DOHH2 (cell line): ENCODE results near the gene EBP.

ENCODE experiments used
- CTCF ChIP-seq: fragments of 200-600 bp; sonication (generic); IDR thresholded peaks from one replicate; pipeline ENCODE4 v1.5.1; 2014; ENCODE audit warnings: antibody characterized with exemption, mild to moderate bottlenecking, low read depth, low read length; ENCODE audit not compliant: poor library complexity, severe bottlenecking
- EZH2phosphoT487 ChIP-seq: fragments of 200-600 bp; sonication (generic); IDR thresholded peaks from 2 replicates; pipeline ENCODE4 v1.6.1; 2017; ENCODE audit warnings: borderline replicate concordance, mild to moderate bottlenecking, antibody characterized with exemption, low read length, moderate library complexity, mixed read lengths

- TF ChIP-seq CTCF (no peak), EZH2phosphoT487 (no peak)
Measured at GRCh38 chrX:48509245-48509590, 12.4 kb upstream of the EBP start.
